ENCODE results near the gene AGAP3.

DNA sequence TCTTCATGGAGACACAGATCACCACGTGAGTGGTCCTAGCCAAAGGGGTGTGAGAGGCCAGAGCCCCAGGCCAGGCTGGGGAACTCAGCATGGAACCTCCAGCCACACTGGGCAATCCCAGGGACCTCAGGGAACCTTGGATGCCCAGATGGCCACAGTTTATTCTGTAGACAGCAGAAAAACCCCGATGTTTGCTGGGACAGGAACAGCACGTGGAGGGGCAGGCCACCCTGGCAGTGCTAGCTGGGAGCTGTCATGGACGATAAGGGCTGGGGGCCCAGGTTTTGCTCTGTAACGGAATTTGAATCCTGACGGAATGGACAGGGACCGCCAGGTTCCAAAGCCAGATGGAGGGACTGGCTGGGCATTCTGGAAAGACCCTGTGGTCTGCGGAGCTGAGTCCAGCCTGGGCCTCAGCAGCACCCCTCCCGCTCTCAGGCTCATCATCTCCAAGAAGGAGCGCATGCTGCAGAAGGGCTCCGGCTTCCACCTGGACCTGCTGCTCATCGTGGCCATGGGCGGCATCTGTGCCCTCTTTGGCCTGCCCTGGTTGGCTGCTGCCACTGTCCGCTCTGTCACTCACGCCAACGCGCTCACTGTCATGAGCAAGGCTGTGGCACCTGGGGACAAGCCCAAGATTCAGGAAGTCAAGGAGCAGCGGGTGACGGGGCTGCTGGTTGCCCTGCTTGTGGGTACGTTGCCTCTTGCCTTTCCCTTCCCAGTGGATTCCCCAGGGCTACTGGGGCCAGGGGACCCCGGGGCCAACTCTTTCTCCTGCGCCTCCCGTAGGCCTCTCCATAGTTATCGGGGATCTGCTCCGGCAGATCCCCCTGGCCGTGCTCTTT, 11.2 kb upstream of the AGAP3 start:
- TF ChIP-seq, protein P1, sequence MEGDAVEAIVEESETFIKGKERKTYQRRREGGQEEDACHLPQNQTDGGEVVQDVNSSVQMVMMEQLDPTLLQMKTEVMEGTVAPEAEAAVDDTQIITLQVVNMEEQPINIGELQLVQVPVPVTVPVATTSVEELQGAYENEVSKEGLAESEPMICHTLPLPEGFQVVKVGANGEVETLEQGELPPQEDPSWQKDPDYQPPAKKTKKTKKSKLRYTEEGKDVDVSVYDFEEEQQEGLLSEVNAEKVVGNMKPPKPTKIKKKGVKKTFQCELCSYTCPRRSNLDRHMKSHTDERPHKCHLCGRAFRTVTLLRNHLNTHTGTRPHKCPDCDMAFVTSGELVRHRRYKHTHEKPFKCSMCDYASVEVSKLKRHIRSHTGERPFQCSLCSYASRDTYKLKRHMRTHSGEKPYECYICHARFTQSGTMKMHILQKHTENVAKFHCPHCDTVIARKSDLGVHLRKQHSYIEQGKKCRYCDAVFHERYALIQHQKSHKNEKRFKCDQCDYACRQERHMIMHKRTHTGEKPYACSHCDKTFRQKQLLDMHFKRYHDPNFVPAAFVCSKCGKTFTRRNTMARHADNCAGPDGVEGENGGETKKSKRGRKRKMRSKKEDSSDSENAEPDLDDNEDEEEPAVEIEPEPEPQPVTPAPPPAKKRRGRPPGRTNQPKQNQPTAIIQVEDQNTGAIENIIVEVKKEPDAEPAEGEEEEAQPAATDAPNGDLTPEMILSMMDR (IDR thresholded peaks at IDR 0.05), result no peak
- no peak for TF ChIP-seq POLR2A (IDR thresholded peaks at IDR 0.05)

All from ovary (tissue), 3 donors.